Retinal pigment epithelial cell (primary cell): Measurements from ENCODE around the gene RERE.

Experiments
- DNase-seq: peaks from one replicate; pipeline ENCODE4 v3.0.0-alpha.2; 2010; ENCODE audit warnings: low read depth
- H3K4me3 ChIP-seq: 2 replicates; pipeline ENCODE4 v1.5.1; 2011; ENCODE audit warnings: mild to moderate bottlenecking, low read length, control low read depth, moderate library complexity
- TF ChIP-seq, protein P1 (sequence below): conservative IDR thresholded peaks from 2 replicates; pipeline ENCODE4 v1.5.1; 2011; ENCODE audit warnings: low read depth, low read length, control low read depth, inconsistent platforms

RERE gene

GRCh38 chr1:8311068-8311718, 506.2 kb downstream of the RERE start:
- TF ChIP-seq, protein P1, sequence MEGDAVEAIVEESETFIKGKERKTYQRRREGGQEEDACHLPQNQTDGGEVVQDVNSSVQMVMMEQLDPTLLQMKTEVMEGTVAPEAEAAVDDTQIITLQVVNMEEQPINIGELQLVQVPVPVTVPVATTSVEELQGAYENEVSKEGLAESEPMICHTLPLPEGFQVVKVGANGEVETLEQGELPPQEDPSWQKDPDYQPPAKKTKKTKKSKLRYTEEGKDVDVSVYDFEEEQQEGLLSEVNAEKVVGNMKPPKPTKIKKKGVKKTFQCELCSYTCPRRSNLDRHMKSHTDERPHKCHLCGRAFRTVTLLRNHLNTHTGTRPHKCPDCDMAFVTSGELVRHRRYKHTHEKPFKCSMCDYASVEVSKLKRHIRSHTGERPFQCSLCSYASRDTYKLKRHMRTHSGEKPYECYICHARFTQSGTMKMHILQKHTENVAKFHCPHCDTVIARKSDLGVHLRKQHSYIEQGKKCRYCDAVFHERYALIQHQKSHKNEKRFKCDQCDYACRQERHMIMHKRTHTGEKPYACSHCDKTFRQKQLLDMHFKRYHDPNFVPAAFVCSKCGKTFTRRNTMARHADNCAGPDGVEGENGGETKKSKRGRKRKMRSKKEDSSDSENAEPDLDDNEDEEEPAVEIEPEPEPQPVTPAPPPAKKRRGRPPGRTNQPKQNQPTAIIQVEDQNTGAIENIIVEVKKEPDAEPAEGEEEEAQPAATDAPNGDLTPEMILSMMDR = no peak
- H3K4me3 ChIP-seq = no peak overlapping the region
- no peak for DNase-seq

DNA sequence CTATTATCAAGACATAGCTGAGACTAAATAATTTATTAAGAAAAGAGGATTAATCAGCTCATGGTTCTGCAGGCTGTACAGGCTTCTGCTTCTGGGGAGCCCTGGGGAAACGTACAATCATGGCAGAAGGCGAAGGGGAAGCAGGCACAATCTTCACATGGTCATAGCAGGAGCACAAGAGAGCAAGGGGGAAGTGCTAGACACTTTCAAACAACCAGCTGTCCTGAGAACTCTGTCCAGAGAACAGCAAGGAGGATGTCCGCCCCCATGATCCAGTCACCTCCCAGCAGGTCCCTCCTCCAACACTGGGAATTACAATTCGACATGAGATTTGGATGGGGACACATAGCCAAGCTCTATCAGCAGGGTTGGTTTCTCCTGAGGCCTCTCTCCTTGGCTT, 509.8 kb downstream of the RERE start:
- DNase-seq = no peak
- TF ChIP-seq, protein P1 = no peak
- no peak overlapping the region for H3K4me3 ChIP-seq

DNA sequence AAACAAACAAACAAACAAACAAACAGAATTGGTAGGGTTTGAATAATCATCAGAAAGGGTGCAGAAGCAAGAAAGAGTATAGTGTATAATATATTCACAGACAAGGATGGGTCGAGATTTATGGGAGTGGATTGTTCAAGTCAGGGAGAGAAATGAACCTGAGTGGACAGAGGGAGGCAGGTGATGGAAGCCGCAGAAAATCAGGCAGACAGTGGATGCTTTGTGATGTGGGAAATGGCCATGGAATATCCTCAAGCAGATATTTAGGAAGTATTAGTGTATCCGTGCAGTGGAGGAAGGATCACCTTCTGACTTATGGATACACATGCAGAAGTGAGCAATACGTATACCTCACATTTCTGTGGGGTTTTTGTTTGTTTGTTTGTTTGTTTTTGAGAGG, 513.6 kb downstream of the RERE start:
- no peak overlapping the region for H3K4me3 ChIP-seq
- TF ChIP-seq, protein P1 = no peak
- no peak for DNase-seq

DNA sequence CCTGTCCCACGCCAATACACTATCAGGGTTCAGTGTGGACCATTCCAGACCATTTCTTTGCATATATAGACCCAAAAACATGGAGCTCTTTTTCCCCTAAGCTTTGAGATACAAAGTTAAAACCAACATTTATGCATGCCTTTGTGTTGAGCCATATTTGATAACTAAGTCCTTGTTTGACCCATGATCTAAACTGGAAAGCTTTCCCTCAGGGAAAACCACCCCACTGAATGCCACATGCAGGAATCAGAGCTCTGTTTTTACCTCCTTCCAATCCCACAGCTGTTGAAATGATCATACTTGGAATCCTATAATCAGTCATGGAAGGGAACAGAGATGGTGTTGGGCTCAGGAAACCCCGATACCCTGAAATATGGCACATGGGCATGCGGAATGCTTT, 514.3 kb downstream of the RERE start:
- DNase-seq = no peak
- TF ChIP-seq, protein P1 = no peak
- no peak overlapping the region for H3K4me3 ChIP-seq
